ENCODE measurements around the gene MYBBP1A. TPM values are rescaled to one million over a fixed set of nuclear protein-coding genes. Genes with fewer than 3 reads are reported as not detected.

The MYBBP1A gene
- total RNA-seq, 1 experiment from 2014 or later = 130 TPM

- ATAC-seq (no peak), DNase-seq (ENCODE audit: low read depth, low spot score) (no peak)
- ChIA-PET CTCF (no interaction called here), POLR2A (no interaction called here), RAD21 (ENCODE audit: low non-redundant PET in 1 of 2, low total read pairs in 2 of 2, uncharacterized antibody in 2 of 2, unreplicated experiment in 2 of 2) (no interaction called here)
- Histone ChIP-seq H3K79me2 (ENCODE audit: insufficient read depth, low read length) (no peaks in the 10 kb centered on the region), H3K27ac (ENCODE audit: low read depth, low read length) (no peak overlapping the region), H3K9me2 (ENCODE audit: insufficient read depth) (no peaks in the 10 kb centered on the region), H4K20me1 (ENCODE audit: insufficient read depth) (no peaks in the 10 kb centered on the region), H3K9ac (ENCODE audit: low read length) (no peak overlapping the region), H3K9me3 (ENCODE audit: control insufficient read depth in 1 of 2, insufficient read depth in 1 of 2, low read depth in 1 of 2, low read length in 2 of 2) (no peaks in the 10 kb centered on the region), H3K4me1 (ENCODE audit: control insufficient read depth in 1 of 2, insufficient read depth in 2 of 2, low read length in 2 of 2) (peaks cover 3 to 16% of the 10 kb centered on the region in 2 experiments; a peak in 3 of 4 replicates), H2AFZ (ENCODE audit: low read depth, low read length, poor library complexity, severe bottlenecking) (no peak overlapping the region), H3K4me3 (replicated peaks in 1 of 2; ENCODE audit: low read depth in 1 of 2, low read length in 2 of 2) (no peak overlapping the region), H3K27me3 (ENCODE audit: insufficient read depth, low read length) (no peaks in the 10 kb centered on the region), H3K4me2 (ENCODE audit: low read length) (no peak overlapping the region), H3K36me3 (ENCODE audit: control insufficient read depth in 1 of 2, insufficient read depth in 2 of 2, low read length in 2 of 2) (no peaks in the 10 kb centered on the region)
- BruUV-seq (replicated peaks) = no TSS peak
- TF ChIP-seq CTCF (IDR thresholded peaks at IDR 0.05 in 2 of 3, conservative IDR thresholded peaks at IDR 0.05 in 1 of 3; ENCODE audit: borderline replicate concordance in 1 of 3, insufficient read depth in 1 of 3, low read depth in 2 of 3, low read length in 2 of 3) = 0 out of 6 replicates have a peak, but pooled peaks of 1 of the 3 experiments have one; percentile 9
- no peak for TF ChIP-seq ZNF274 (IDR thresholded peaks at IDR 0.05; ENCODE audit: low read depth, low read length)
- intact Hi-C loops (cut with micrococcal nuclease) = no loop called here
These were observed 7.1 kb upstream of the MYBBP1A start for GRCh38 chr17:4562015-4562969.

GRCh38 chr17:4560837-4561256 is 5.7 kb upstream of the MYBBP1A start:
- Histone ChIP-seq H3K27ac (ENCODE audit: low read depth, low read length) (no peak overlapping the region), H4K20me1 (ENCODE audit: insufficient read depth) (no peaks in the 10 kb centered on the region), H3K4me1 (ENCODE audit: control insufficient read depth in 1 of 2, insufficient read depth in 2 of 2, low read length in 2 of 2) (peaks cover 2 to 12% of the 10 kb centered on the region in 2 experiments; a peak in 3 of 4 replicates), H3K9me2 (ENCODE audit: insufficient read depth) (no peaks in the 10 kb centered on the region), H3K4me3 (replicated peaks in 1 of 2; ENCODE audit: low read depth in 1 of 2, low read length in 2 of 2) (no peak overlapping the region), H3K79me2 (ENCODE audit: insufficient read depth, low read length) (peaks cover under 1% of the 10 kb centered on the region; the same call in 1 of the 2 replicates), H3K9me3 (ENCODE audit: control insufficient read depth in 1 of 2, insufficient read depth in 1 of 2, low read depth in 1 of 2, low read length in 2 of 2) (no peaks in the 10 kb centered on the region), H3K27me3 (ENCODE audit: insufficient read depth, low read length) (no peaks in the 10 kb centered on the region), H3K4me2 (ENCODE audit: low read length) (no peak overlapping the region), H2AFZ (ENCODE audit: low read depth, low read length, poor library complexity, severe bottlenecking) (no peak overlapping the region), H3K9ac (ENCODE audit: low read length) (no peak overlapping the region), H3K36me3 (ENCODE audit: control insufficient read depth in 1 of 2, insufficient read depth in 2 of 2, low read length in 2 of 2) (no peaks in the 10 kb centered on the region)
- ATAC-seq = no peak
- BruUV-seq (replicated peaks) = no TSS peak
- intact Hi-C loops (cut with micrococcal nuclease) = no loop called here
- ChIA-PET RAD21 (ENCODE audit: low non-redundant PET in 1 of 2, low total read pairs in 2 of 2, uncharacterized antibody in 2 of 2, unreplicated experiment in 2 of 2) (no interaction called here), POLR2A (no interaction called here), CTCF (no interaction called here)
- TF ChIP-seq POLR2A (IDR thresholded peaks at IDR 0.05; ENCODE audit: borderline replicate concordance, extremely low read depth, insufficient read depth, insufficient read length) = no peak
- TF ChIP-seq SIN3A (IDR thresholded peaks at IDR 0.05; ENCODE audit: low read depth) = no peak
- peak; percentile 18 to 41 (median 19); a peak in 3 of 6 replicates for TF ChIP-seq CTCF (IDR thresholded peaks at IDR 0.05 in 2 of 3, conservative IDR thresholded peaks at IDR 0.05 in 1 of 3; ENCODE audit: borderline replicate concordance in 1 of 3, insufficient read depth in 1 of 3, low read depth in 2 of 3, low read length in 2 of 3)
- DNase-seq (ENCODE audit: low read depth, low spot score) = no peak
